Right lung (tissue), 5 donors: ENCODE results near the gene TTLL13. TPM values are rescaled to one million over a fixed set of nuclear protein-coding genes. Genes with fewer than 3 reads are reported as not detected.
"Not testable (repeated sequence)": the region's sequence is repeated elsewhere in the genome, so short reads cannot be mapped to it uniquely, and the experiment has no call there.

Experiments
- DNase-seq, 2 donors: peaks; one replicate each; pipeline ENCODE4 v3.0.0-alpha.2; 2013
- polyA plus RNA-seq, 5 donors: library from polyadenylated mRNA; unstranded; fragments of 120-200 nt; gene quantifications; one replicate each; pipeline versions ENCODE4 v1.2.1 to v1.2.3, GENCODE V29; 2013; ENCODE audit warnings: inconsistent platforms in 1 of 5, low replicate concordance in 1 of 5; ENCODE audit not compliant: insufficient read length in 5 of 5, insufficient read depth in 1 of 5

The TTLL13 gene
- polyA plus RNA-seq, 5 donors: 0.09 to 0.27 (median 0.13) TPM

- not testable (repeated sequence) for DNase-seq
Observed at GRCh38 chr15:90281637-90282036, 32.3 kb downstream of the TTLL13 start.

- no peak for DNase-seq
Observed at GRCh38 chr15:90286678-90287077, 37.3 kb downstream of the TTLL13 start.

DNA sequence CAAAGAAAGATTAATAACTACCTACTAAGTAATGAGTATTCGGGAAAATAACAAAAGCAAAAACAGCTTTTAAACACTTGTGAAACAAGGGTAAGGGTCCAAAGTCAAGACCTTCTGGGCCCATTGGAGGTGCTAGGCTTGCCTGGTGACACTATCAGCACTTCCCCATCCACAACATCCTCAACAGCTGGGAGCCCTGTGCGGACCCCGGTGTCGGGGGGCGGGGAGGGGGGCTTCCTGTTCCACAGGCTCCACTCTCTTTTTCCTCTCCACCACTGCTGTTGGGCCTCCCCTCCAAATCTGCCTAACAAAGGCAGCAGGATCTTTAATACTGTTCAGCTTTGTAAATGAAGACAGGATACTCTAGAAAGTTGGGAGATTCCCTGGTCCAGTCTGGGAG lies 37.7 kb downstream of the TTLL13 start:
- no peak for DNase-seq

DNA sequence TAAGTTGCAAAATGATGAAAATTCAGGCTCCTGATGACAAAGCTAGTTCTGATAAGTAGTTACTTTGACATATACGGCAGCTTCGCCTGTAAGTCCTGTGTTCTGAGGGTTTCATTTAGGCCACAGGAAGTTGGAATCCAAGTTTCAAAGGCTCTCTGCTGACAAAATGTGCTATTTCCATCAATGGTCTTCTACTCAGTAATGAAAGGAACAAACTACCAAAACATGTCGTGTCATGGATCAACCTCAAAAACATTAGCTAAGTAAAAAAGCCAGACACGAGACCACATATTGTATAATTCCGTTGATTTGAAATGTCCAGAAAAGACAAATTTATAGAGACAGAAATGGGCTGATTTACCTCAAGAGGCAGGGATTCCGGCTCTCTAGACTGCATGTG lies 38.6 kb downstream of the TTLL13 start:
- DNase-seq: no peak

DNA sequence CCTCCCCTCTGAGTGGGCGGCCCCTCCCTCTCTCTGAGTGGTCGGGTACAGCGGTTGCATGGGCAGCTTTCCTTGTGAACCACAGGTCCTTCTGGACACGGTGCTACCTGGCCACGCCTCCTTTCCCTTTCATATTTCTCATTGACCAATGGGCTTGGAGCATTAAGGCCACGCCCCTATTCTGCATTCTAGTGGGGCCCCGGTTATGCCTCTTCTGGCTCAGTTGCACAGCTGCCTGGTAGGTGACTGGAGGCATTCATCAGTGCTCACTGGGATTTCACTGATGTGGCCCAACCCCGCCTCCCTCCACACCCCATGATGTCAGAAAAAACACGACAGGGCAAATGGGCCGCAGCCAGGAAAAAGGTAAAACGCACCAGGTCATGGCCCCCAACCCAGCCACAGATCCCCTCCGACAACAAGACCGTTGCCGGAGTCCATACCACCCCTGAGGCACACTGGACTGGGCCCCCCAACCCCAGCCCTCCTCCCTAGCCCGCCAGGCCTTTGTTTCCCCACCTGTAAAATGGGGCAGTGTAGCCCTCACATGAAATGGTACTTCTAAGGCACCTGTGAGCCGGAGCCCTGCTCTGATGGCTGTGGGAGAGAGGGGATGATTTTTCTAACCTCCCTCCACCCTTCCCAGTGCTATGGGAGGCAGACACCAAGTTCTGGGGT lies 42.5 kb downstream of the TTLL13 start:
- no peak for DNase-seq

GRCh38 chr15:90293040-90293810 lies 43.9 kb downstream of the TTLL13 start:
- DNase-seq: peak; percentile 50 to 55

DNA sequence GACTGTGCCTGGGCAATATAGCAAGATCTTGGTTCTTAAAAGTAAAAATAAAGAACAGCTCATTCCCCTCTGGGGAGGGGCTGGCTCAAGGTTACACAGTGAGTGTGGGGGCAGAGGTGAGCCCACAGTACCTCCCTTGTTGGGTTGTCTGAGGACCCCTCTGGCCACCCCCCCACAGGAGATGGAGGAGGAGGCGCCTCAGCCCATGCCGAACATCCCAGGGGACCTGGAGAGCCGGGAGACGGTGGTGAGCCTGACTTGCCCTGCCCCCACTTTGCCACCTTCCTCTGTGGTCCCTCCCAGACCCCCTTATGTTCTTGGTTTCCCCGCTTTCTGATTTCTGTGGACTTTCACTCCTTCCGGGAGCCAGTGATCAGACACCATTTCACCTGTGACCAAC lies 44.8 kb downstream of the TTLL13 start:
- no peak for DNase-seq

GRCh38 chr15:90294601-90295269 lies 45.4 kb downstream of the TTLL13 start:
- DNase-seq: no peak

DNA sequence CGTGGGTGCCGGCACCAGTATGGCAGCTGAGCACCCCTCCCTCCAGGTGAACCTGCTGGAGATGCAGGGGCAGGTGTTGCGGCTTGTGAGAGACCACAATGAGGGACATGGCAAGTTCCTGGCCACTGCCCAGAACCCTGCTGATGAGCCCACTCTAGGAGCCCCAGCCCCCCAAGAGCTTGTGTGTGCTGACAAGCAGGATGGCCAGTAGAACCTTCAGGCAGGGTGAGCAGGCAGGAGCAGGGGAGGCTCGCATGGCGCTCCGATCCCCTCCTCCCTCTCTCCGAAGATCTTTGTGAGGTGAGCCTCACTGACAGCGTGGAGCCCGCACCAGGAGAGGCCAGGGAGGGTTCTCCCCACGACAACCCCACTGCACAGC lies 45.9 kb downstream of the TTLL13 start:
- DNase-seq: no peak

DNA sequence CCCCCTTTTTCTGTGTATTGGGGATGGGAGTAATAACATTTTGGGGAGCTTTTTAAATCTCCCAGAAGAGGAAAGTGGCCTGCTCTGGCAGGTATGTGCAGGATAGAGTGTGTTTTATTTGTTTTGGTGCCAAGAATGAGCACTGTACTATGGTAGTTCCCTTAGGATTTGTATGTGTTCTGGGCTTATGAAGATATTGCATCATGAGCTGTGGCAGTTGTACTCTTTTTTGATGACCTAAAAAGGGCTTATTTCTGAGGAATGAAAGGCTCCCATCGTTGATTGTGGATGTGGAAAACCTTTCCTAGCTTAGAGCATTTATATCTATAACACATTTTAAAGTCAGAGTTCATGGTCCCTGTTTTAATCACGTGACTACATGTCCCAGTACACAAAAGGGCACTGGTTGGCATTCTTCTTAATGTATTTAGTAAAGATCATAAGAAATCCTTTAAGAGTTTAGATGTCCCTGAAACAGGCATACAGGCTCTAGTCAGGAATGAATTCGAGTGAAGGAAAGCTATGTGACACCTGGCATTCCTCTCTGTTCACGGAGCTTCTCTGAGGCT lies 47.0 kb downstream of the TTLL13 start:
- not testable (repeated sequence) for DNase-seq

DNA sequence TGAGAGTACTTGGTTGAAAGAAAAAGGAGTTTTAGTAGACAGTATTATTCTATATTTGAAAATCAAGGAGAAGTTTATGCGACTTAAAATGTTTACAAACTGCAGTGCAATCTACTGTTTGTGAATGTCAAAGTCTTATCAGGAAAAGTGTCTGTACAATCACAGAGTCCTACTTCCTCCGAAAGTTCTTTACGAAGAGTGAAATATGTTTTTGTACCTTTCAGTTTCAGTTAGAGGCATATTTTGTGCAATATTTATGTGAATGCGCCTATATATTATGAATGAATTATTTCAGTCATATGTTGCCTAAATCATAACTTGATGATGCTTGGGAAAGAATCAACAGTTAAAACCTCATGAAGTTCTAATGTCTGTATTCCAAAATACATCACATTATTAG lies 47.7 kb downstream of the TTLL13 start:
- DNase-seq: no peak

- no peak for DNase-seq
Observed at GRCh38 chr15:90300541-90300940, 51.2 kb downstream of the TTLL13 start.

- no peak for DNase-seq
Observed at GRCh38 chr15:90300988-90301706, 51.8 kb downstream of the TTLL13 start.

DNA sequence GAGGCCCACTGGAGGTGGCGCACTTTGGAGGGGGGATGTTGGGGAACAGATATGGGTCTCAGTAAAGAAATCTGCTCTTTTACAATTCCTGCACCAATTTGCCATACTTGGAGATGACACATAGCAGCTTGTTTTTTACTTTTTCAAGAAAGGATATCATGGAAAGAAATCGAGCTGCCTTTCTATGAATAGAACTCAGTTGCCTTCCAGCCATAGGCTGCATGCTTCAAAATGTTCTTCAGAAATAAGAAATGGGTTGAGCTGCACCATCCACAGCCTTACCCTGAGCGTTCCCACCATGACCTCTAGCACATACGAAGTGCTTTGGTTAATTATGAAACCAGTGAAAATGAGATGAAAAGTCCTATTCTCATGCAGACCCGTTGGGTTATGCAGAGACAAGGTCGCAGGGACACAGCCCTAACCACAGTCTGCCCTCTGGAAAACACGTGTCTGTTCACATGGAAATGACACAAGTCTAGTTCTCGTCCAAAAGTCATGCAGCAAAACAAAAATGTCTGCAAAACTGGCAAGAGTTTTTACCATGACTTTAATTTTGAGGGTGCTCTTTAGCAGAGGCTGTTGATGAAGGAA lies 52.4 kb downstream of the TTLL13 start:
- no peak for DNase-seq

- not testable (repeated sequence) for DNase-seq
Observed at GRCh38 chr15:90305355-90305754, 56.0 kb downstream of the TTLL13 start.

DNA sequence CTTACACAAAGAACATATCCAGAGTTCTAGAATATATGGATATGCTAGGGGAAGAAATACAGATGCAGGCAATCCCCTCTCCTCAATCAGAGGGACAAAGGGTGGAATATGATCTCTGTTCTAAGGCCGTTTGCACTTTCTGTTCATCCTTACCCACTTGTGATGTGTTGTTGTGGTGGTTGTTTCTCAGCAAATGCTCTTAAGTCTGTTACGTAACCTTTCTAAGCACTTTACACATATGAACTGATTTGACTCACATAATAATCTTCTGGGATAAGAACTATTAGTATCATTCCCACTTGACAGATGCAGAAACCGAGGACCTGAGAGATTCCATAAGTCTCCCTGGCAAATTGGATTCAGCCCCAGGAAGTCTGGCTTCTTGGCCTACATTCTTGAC lies 56.6 kb downstream of the TTLL13 start:
- no peak for DNase-seq

DNA sequence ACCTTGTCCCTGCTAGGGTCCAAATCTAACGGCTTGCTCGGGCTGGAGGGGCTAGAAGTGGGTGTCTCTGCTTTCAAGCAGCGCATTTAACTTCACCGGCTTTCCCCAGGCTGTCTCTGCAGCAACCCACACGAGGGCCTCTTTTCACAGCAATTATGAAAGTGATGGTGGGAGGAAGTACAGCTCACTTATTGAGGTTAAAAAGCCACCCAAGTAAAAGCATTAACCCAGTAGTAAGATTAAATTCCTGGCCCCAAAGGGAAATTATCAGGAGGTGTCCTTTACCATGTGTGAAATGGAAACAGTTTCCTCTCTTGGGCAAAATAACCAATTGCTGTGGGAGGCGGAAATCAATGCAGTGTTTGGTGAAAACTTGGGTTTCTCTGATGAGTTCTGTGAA lies 57.2 kb downstream of the TTLL13 start:
- no peak for DNase-seq

DNA sequence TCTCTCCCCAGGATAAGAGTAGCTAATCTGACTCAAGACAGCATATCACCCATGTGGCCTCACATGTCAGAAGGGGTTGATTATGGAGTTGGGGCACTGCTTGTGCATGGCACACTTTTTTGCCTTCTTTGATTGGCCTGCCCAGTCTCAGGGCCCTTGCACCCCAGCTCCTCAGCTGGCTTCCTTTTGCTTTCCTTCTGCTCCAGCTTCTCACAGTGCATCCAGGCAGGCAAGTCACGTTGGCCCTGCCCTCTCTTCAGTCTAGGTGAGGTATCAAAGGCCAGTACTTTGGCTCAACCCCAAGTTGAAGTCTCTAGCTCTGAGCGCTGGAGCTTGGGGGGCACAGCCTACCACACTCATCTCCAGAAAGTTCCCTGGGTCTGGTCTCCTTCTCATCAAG lies 58.3 kb downstream of the TTLL13 start:
- DNase-seq: no peak

- DNase-seq: no peak
Observed at GRCh38 chr15:90309020-90309419, 59.7 kb downstream of the TTLL13 start.
